Liver (tissue), 9 donors: Measurements from ENCODE around the gene DLAT. TPM values are rescaled to one million over a fixed set of nuclear protein-coding genes. Genes with fewer than 3 reads are reported as not detected.

Experiments
- DNase-seq: peaks from one replicate; pipeline ENCODE4 v3.0.0-alpha.2; 2017; ENCODE audit warnings: low spot score
- H3K27ac ChIP-seq, 2 donors: one replicate each; pipeline ENCODE4 v1.7.0; 2013; ENCODE audit warnings: inconsistent platforms in 2 of 2, low read length in 2 of 2, control low read depth in 1 of 2, low read depth in 1 of 2, mild to moderate bottlenecking in 1 of 2
- H3K27me3 ChIP-seq, 4 donors: one replicate each; pipeline versions ENCODE4 v1.6.1 to v1.7.0; 2013; ENCODE audit warnings: low read length in 3 of 4, inconsistent platforms in 1 of 4, mild to moderate bottlenecking in 1 of 4, moderate library complexity in 1 of 4; ENCODE audit not compliant: control insufficient read depth in 4 of 4, insufficient read depth in 4 of 4
- H3K36me3 ChIP-seq, 4 donors: one replicate each; pipeline versions ENCODE4 v1.6.1 to v1.7.0; 2013; ENCODE audit warnings: low read length in 3 of 4, mild to moderate bottlenecking in 3 of 4, low read depth in 1 of 4, moderate library complexity in 1 of 4; ENCODE audit not compliant: control insufficient read depth in 4 of 4, insufficient read depth in 3 of 4
- H3K4me1 ChIP-seq, 4 donors: one replicate each; pipeline versions ENCODE4 v1.6.1 to v1.7.0; 2013; ENCODE audit warnings: low read length in 3 of 4, mild to moderate bottlenecking in 3 of 4, moderate library complexity in 1 of 4; ENCODE audit not compliant: control insufficient read depth in 4 of 4, insufficient read depth in 4 of 4
- H3K4me3 ChIP-seq, 3 donors: one replicate each; pipeline versions ENCODE4 v1.6.1 to v1.7.0; 2013; ENCODE audit warnings: low read length in 3 of 3, control low read depth in 1 of 3, low read depth in 1 of 3, mild to moderate bottlenecking in 1 of 3
- H3K9ac ChIP-seq, 2 donors: one replicate each; pipeline ENCODE4 v1.7.0; 2013; ENCODE audit warnings: low read length in 2 of 2, mild to moderate bottlenecking in 2 of 2, moderate library complexity in 2 of 2, control low read depth in 1 of 2, low read depth in 1 of 2
- H3K9me3 ChIP-seq, 4 donors: one replicate each; pipeline versions ENCODE4 v1.6.1 to v1.7.0; 2013; ENCODE audit warnings: low read length in 3 of 4; ENCODE audit not compliant: control insufficient read depth in 4 of 4
- CTCF ChIP-seq: fragments of 150-350 bp; IDR thresholded peaks from 2 replicates; pipeline ENCODE4 v1.5.1; 2017; ENCODE audit warnings: improper control_type of control experiment, low read depth, low read length; ENCODE audit not compliant: missing input control
- EGR1 ChIP-seq, 2 donors: IDR thresholded peaks; 2 replicates each; pipeline ENCODE4 v1.6.1; 2016 to 2018; ENCODE audit warnings: antibody characterized with exemption in 2 of 2, low read depth in 2 of 2
- FOXA1 ChIP-seq: IDR thresholded peaks from 2 replicates; pipeline ENCODE4 v1.6.1; 2016; ENCODE audit warnings: antibody characterized with exemption
- FOXA2 ChIP-seq: IDR thresholded peaks from 2 replicates; pipeline ENCODE4 v1.6.1; 2016; ENCODE audit warnings: antibody characterized with exemption
- GABPA ChIP-seq, 2 donors: IDR thresholded peaks in 1 of 2; conservative IDR thresholded peaks in 1 of 2; 2 replicates each; pipeline ENCODE4 v1.6.1; 2016; ENCODE audit warnings: antibody characterized with exemption in 2 of 2, mild to moderate bottlenecking in 1 of 2, moderate library complexity in 1 of 2
- HNF4A ChIP-seq, 2 donors: conservative IDR thresholded peaks; 2 replicates each; pipeline ENCODE4 v1.6.1; 2016; ENCODE audit warnings: antibody characterized with exemption in 2 of 2, mild to moderate bottlenecking in 2 of 2
- HNF4G ChIP-seq: IDR thresholded peaks from 2 replicates; pipeline ENCODE4 v1.6.1; 2016; ENCODE audit warnings: antibody characterized with exemption
- JUND ChIP-seq, 2 donors: IDR thresholded peaks; 2 replicates each; pipeline ENCODE4 v1.6.1; 2016; ENCODE audit warnings: antibody characterized with exemption in 2 of 2
- NR2F2 ChIP-seq: IDR thresholded peaks from 2 replicates; pipeline ENCODE4 v1.6.1; 2016; ENCODE audit warnings: antibody characterized with exemption
- RAD21 ChIP-seq, 2 donors: IDR thresholded peaks; 2 replicates each; pipeline ENCODE4 v1.6.1; 2016; ENCODE audit warnings: antibody characterized with exemption in 2 of 2, mild to moderate bottlenecking in 2 of 2
- RXRA ChIP-seq, 2 donors: IDR thresholded peaks; 2 replicates each; pipeline ENCODE4 v1.6.1; 2017 to 2018; ENCODE audit warnings: antibody characterized with exemption in 2 of 2, mild to moderate bottlenecking in 1 of 2
- SP1 ChIP-seq: IDR thresholded peaks from 2 replicates; pipeline ENCODE4 v1.6.1; 2018; ENCODE audit warnings: antibody characterized with exemption, mild to moderate bottlenecking
- TAF1 ChIP-seq: conservative IDR thresholded peaks from 2 replicates; pipeline ENCODE4 v1.6.1; 2016; ENCODE audit warnings: antibody characterized with exemption, mild to moderate bottlenecking
- WGBS: extraction: QIAGEN DNeasy Blood & Tissue Kit; methylation state at CpG from one replicate; pipeline ENCODE4 v1.1.7; 2013; 5-methylcytosine and 5-hydroxymethylcytosine counted together
- polyA plus RNA-seq, 2 donors: library from polyadenylated mRNA; stranded (reverse) in 1 of 2; unstranded in 1 of 2; fragments of 200-250 nt in 1 of 2; fragments of >200 nt in 1 of 2; fragmentation: Nextera tagmentation in 1 of 2; extraction: Ambion mirVana in 1 of 2; gene quantifications; one replicate each; pipeline versions ENCODE4 v1.2.1 to v1.2.3, GENCODE V29; 2013 to 2015
- total RNA-seq, 2 donors: library from RNA; depleted of rRNA; stranded (reverse); fragments of >200 nt; gene quantifications; one replicate each; pipeline ENCODE4 v1.2.3, GENCODE V29; 2014
- TF ChIP-seq, protein P1 (sequence below): IDR thresholded peaks from 2 replicates; pipeline ENCODE4 v1.6.1; 2016; ENCODE audit warnings: antibody characterized with exemption, mild to moderate bottlenecking
- TF ChIP-seq, protein P2 (sequence below): IDR thresholded peaks from 2 replicates; pipeline ENCODE4 v1.6.1; 2016; ENCODE audit warnings: antibody characterized with exemption
- TF ChIP-seq, protein P3 (sequence below): IDR thresholded peaks from 2 replicates; pipeline ENCODE4 v1.6.1; 2016; ENCODE audit warnings: antibody characterized with exemption
- TF ChIP-seq, protein P4 (sequence below): IDR thresholded peaks from 2 replicates; pipeline ENCODE4 v1.6.1; 2016; ENCODE audit warnings: antibody characterized with exemption
- donor health status: healthy.
- donor health status: healthy.
- donor health status: healthy.
- donor health status: healthy.
- donor health status: healthy.

DLAT gene
- total and polyA plus RNA-seq, 4 donors, result 8.8 to 16.3 (median 13.2) TPM

DNA sequence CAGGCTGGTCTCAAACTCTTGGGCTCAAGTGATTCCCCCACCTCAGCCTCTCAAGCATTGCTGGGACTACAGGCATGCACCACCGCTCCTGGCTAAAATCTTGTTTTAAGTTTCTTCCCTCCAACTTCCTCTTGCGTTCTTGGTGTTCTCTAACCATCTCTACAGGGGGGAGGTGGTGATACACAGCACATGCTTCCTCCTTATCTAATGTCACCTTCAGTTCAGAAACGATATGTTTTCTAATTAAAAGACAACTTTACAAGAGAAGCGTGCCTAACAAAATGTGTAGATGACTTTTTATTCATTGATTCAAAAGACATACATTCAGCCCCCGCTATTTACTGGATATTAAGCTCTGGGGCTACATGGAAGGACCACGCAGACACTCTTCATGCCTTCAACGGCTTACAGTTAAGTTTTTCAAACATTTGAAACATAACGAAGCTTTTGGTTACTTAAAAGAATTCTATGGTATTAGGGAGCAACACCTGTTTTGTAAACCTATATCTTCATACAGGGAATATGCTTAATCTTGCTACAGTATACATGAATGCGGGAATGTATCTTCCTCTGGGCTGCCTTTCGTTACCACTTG lies 933 bp upstream of the DLAT start:
- DNase-seq, result no peak
- peaks cover 2 to 17% (median 10%) of the 10 kb centered on the region in 4 donors for H3K4me1 ChIP-seq

More for the DNA sequence above, 933 bp upstream of the DLAT start:
- Histone ChIP-seq H3K36me3 (peaks cover 5 to 23% (median 19%) of the 10 kb centered on the region in 4 donors), H3K9ac (peak overlapping the region; percentile 71 to 77), H3K4me3 (peak overlapping the region; percentile 73 to 98 (median 90)), H3K27me3 (no peaks in the 10 kb centered on the region), H3K27ac (peak overlapping the region; percentile 93 to 98), H3K9me3 (no peaks in the 10 kb centered on the region)
- TF ChIP-seq JUND (IDR thresholded peaks at IDR 0.05) (no peak), NR2F2 (no peak), EGR1 (IDR thresholded peaks at IDR 0.05; ENCODE audit: low read depth in 2 of 2) (no peak), GABPA (IDR thresholded peaks at IDR 0.05 in 1 of 2, conservative IDR thresholded peaks at IDR 0.05 in 1 of 2) (no peak), HNF4A (conservative IDR thresholded peaks at IDR 0.05) (no peak), FOXA1 (no peak), CTCF (no peak), SP1 (no peak), FOXA2 (no peak), TAF1 (no peak), RXRA (IDR thresholded peaks at IDR 0.05) (no peak), RAD21 (IDR thresholded peaks at IDR 0.05) (no peak), HNF4G (no peak)
- TF ChIP-seq, protein P1, sequence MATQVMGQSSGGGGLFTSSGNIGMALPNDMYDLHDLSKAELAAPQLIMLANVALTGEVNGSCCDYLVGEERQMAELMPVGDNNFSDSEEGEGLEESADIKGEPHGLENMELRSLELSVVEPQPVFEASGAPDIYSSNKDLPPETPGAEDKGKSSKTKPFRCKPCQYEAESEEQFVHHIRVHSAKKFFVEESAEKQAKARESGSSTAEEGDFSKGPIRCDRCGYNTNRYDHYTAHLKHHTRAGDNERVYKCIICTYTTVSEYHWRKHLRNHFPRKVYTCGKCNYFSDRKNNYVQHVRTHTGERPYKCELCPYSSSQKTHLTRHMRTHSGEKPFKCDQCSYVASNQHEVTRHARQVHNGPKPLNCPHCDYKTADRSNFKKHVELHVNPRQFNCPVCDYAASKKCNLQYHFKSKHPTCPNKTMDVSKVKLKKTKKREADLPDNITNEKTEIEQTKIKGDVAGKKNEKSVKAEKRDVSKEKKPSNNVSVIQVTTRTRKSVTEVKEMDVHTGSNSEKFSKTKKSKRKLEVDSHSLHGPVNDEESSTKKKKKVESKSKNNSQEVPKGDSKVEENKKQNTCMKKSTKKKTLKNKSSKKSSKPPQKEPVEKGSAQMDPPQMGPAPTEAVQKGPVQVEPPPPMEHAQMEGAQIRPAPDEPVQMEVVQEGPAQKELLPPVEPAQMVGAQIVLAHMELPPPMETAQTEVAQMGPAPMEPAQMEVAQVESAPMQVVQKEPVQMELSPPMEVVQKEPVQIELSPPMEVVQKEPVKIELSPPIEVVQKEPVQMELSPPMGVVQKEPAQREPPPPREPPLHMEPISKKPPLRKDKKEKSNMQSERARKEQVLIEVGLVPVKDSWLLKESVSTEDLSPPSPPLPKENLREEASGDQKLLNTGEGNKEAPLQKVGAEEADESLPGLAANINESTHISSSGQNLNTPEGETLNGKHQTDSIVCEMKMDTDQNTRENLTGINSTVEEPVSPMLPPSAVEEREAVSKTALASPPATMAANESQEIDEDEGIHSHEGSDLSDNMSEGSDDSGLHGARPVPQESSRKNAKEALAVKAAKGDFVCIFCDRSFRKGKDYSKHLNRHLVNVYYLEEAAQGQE, result no peak
- TF ChIP-seq, protein P2, sequence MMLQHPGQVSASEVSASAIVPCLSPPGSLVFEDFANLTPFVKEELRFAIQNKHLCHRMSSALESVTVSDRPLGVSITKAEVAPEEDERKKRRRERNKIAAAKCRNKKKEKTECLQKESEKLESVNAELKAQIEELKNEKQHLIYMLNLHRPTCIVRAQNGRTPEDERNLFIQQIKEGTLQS, result no peak
- TF ChIP-seq, protein P3, sequence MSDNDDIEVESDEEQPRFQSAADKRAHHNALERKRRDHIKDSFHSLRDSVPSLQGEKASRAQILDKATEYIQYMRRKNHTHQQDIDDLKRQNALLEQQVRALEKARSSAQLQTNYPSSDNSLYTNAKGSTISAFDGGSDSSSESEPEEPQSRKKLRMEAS, result no peak
- TF ChIP-seq, protein P4, sequence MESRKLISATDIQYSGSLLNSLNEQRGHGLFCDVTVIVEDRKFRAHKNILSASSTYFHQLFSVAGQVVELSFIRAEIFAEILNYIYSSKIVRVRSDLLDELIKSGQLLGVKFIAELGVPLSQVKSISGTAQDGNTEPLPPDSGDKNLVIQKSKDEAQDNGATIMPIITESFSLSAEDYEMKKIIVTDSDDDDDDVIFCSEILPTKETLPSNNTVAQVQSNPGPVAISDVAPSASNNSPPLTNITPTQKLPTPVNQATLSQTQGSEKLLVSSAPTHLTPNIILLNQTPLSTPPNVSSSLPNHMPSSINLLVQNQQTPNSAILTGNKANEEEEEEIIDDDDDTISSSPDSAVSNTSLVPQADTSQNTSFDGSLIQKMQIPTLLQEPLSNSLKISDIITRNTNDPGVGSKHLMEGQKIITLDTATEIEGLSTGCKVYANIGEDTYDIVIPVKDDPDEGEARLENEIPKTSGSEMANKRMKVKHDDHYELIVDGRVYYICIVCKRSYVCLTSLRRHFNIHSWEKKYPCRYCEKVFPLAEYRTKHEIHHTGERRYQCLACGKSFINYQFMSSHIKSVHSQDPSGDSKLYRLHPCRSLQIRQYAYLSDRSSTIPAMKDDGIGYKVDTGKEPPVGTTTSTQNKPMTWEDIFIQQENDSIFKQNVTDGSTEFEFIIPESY, result no peak
- 28% methylated on average over 10 of the region's 10 CpGs for WGBS
